Ovary (tissue), 9 donors: ENCODE data around the gene CCS. TPM values are rescaled to one million over a fixed set of nuclear protein-coding genes. Genes with fewer than 3 reads are reported as not detected.

ENCODE experiments used
- DNase-seq, 5 donors: peaks; one replicate each; pipeline ENCODE4 v3.0.0-alpha.2; 2019 to 2020
- H3K27ac ChIP-seq, 2 donors: fragments of 200-600 bp; one replicate each; pipeline versions ENCODE4 v1.5.1 to v1.8.0; 2019 to 2022
- H3K27me3 ChIP-seq: fragments of 200-600 bp; one replicate; pipeline ENCODE4 v1.8.0; 2022
- H3K36me3 ChIP-seq: fragments of 200-600 bp; sonication (generic); one replicate; pipeline ENCODE4 v1.5.1; 2019
- H3K4me1 ChIP-seq: one replicate; pipeline ENCODE4 v1.8.1; 2013; ENCODE audit warnings: mild to moderate bottlenecking, moderate library complexity; ENCODE audit not compliant: insufficient read depth
- H3K4me3 ChIP-seq: fragments of 200-600 bp; sonication (generic); one replicate; pipeline ENCODE4 v1.5.1; 2017
- H3K9me3 ChIP-seq, 2 donors: fragments of 200-600 bp in 1 of 2; sonication (generic) in 1 of 2; one replicate each; pipeline versions ENCODE4 v1.5.1 to v1.8.1; 2013 to 2019; ENCODE audit warnings: mild to moderate bottlenecking in 1 of 2, moderate library complexity in 1 of 2
- EP300 ChIP-seq: sonication (generic); formaldehyde crosslinking; IDR thresholded peaks from one replicate; pipeline ENCODE4 v1.6.1; 2017; ENCODE audit warnings: antibody characterized with exemption
- POLR2A ChIP-seq: fragments of 450-650 bp; IDR thresholded peaks from one replicate; pipeline ENCODE4 v1.6.1; 2017; ENCODE audit warnings: antibody characterized with exemption, mild to moderate bottlenecking, moderate library complexity
- WGBS, 3 donors: extraction: QIAGEN DNeasy Blood & Tissue Kit in 1 of 3; methylation state at CpG; one replicate each; pipeline versions ENCODE4 v1.1.5 to v1.1.7; 2013 to 2017; 5-methylcytosine and 5-hydroxymethylcytosine counted together
- intact Hi-C, 4 donors: fragments of 100-400 bp; cut with DNase I; formaldehyde crosslinking; loops; one replicate each; pipeline versions ENCODE4 v1.11.0 to v1.15.1; 2022 to 2023
- polyA plus RNA-seq, 2 donors: library from polyadenylated mRNA; stranded (reverse); fragments of 200-250 nt in 1 of 2; fragments of 350-450 nt in 1 of 2; fragmentation: Illumina TruSeq in 1 of 2; extraction: RNeasy Lipid Tissue Mini Kit (QIAGEN cat#74804) in 1 of 2; gene quantifications; one replicate each; pipeline ENCODE4 v1.2.3, GENCODE V29; 2013 to 2014
- small RNA-seq: library from RNA; depleted of rRNA; stranded (forward); fragments of <200 nt; gene quantifications from one replicate; pipeline ENCODE3, GENCODE V24; 2016
- total RNA-seq, 7 donors: library from RNA; depleted of rRNA in 2 of 7; stranded (reverse); fragments of >200 nt in 2 of 7; fragmentation: NEBNext Ultra II Directional in 3 of 7; extraction: Animal tissue kit (Norgen Biotek cat#: 25700) in 3 of 7; gene quantifications; one replicate each; pipeline versions ENCODE4 v1.1.0 to v1.2.4, GENCODE V29; 2016 to 2023
- TF ChIP-seq, protein P1 (sequence below), 3 donors: fragments of 450-650 bp in 2 of 3; fragments of 200-600 bp in 1 of 3; IDR thresholded peaks; one replicate each; pipeline versions ENCODE4 v1.5.1 to v1.8.0; 2016 to 2022; ENCODE audit warnings: antibody characterized with exemption in 3 of 3, mild to moderate bottlenecking in 1 of 3
- donor health status: DM: no; HTN: no; CAD: no; lungs with moderate emphysema.
- donor health status: DM: no; HTN: no; CAD: no.
- donor health status: Bipolar disorder and iron deficiency.
- donor health status: DM: yes; HTN: yes; CAD: no.
- donor health status: DM: no; HTN: no; CAD: no.
- donor health status: DM: yes; HTN: yes; CAD: no.

CCS gene
- total and polyA plus RNA-seq, 9 donors = 15.7 to 55.0 (median 49.1) TPM

- intact Hi-C loops = no loop called here
- 93 to 94% (median 93%) methylated on average over 2 of the region's 2 CpGs for WGBS, 3 donors
- TF ChIP-seq, protein P1, sequence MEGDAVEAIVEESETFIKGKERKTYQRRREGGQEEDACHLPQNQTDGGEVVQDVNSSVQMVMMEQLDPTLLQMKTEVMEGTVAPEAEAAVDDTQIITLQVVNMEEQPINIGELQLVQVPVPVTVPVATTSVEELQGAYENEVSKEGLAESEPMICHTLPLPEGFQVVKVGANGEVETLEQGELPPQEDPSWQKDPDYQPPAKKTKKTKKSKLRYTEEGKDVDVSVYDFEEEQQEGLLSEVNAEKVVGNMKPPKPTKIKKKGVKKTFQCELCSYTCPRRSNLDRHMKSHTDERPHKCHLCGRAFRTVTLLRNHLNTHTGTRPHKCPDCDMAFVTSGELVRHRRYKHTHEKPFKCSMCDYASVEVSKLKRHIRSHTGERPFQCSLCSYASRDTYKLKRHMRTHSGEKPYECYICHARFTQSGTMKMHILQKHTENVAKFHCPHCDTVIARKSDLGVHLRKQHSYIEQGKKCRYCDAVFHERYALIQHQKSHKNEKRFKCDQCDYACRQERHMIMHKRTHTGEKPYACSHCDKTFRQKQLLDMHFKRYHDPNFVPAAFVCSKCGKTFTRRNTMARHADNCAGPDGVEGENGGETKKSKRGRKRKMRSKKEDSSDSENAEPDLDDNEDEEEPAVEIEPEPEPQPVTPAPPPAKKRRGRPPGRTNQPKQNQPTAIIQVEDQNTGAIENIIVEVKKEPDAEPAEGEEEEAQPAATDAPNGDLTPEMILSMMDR (IDR thresholded peaks at IDR 0.05) = no peak
- TF ChIP-seq POLR2A (no peak), EP300 (no peak)
These were observed 58.0 kb downstream of the CCS start for GRCh38 chr11:66651016-66651415.

DNA sequence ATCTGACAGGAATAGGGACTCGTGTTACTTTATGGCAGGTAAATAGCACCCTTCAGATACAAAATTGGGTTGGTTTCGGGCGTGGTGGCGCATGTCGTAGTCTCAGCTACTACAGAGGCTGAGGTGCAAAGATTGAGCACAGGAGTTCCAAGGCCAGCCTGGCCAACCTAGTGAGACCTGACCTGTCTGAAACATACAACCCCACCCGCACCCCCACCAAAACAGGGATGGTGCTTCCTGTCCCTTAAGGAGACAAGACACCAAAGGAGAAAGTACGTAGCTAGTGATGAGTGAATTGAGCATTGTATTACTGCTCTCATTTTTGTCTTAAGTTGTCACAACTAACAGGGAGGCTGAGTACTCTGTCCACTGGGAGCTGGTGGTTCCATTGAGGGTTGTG is 59.7 kb downstream of the CCS start:
- no peak for DNase-seq
- no peaks in the 10 kb centered on the region for H3K4me1 ChIP-seq
- WGBS, 3 donors = 90 to 92% (median 92%) methylated on average over 7 of the region's 7 CpGs
- no peak overlapping the region for H3K4me3 ChIP-seq
- TF ChIP-seq, protein P1 (IDR thresholded peaks at IDR 0.05) = no peak
- TF ChIP-seq POLR2A = no peak
- TF ChIP-seq EP300 = no peak
- H3K27ac ChIP-seq = no peak overlapping the region
- no peaks in the 10 kb centered on the region for H3K27me3 ChIP-seq
- no peaks in the 10 kb centered on the region for H3K36me3 ChIP-seq
- intact Hi-C loops = no loop called here
- no peaks in the 10 kb centered on the region for H3K9me3 ChIP-seq

More at GRCh38 chr11:66651016-66651415, 58.0 kb downstream of the CCS start:
- no peaks in the 10 kb centered on the region for H3K36me3 ChIP-seq
- H3K4me3 ChIP-seq = no peak overlapping the region
- H3K9me3 ChIP-seq = no peaks in the 10 kb centered on the region
- no peak overlapping the region for H3K27ac ChIP-seq
- H3K4me1 ChIP-seq = peaks cover 2% of the 10 kb centered on the region
- DNase-seq = no peak
- H3K27me3 ChIP-seq = no peaks in the 10 kb centered on the region

GRCh38 chr11:66653123-66653522 is 60.1 kb downstream of the CCS start:
- no peaks in the 10 kb centered on the region for H3K27me3 ChIP-seq
- H3K36me3 ChIP-seq = no peaks in the 10 kb centered on the region
- no peak overlapping the region for H3K27ac ChIP-seq
- H3K9me3 ChIP-seq = no peaks in the 10 kb centered on the region
- WGBS, 3 donors = 86 to 90% (median 87%) methylated on average over 6 of the region's 6 CpGs
- TF ChIP-seq EP300 (no peak), POLR2A (no peak)
- TF ChIP-seq, protein P1 (IDR thresholded peaks at IDR 0.05) = no peak
- no peak overlapping the region for H3K4me3 ChIP-seq
- no peaks in the 10 kb centered on the region for H3K4me1 ChIP-seq
- intact Hi-C loops = no loop called here
- no peak for DNase-seq

Small RNAs within 50 kb of the gene (small RNA-seq; reads per million reads assigned to genes)
- not detected for gene RNU4-39P

Other genes with a start within 250 kb of the CCS start
- gene BRMS1, start 248.1 kb upstream of the CCS start, total RNA-seq = 10 to 100 TPM; 19.9 to 32.2 (median 23.4) TPM
- gene BRMS1, start 248.1 kb upstream of the CCS start, polyA plus RNA-seq = 10 to 100 TPM; 17.5 to 31.0 TPM
- 10 to 100 TPM; 30.7 to 44.9 (median 37.8) TPM for gene B4GAT1, start 245.6 kb upstream of the CCS start, total RNA-seq
- gene B4GAT1, start 245.6 kb upstream of the CCS start, polyA plus RNA-seq = 10 to 100 TPM; 53.2 to 54.2 TPM
- gene SLC29A2, start 221.4 kb upstream of the CCS start, total RNA-seq = 1 to 10 TPM in 4 of 7 donors, under 1 TPM in 3; 0.48 to 3.1 (median 1.3) TPM
- under 1 TPM; 0.70 to 0.71 TPM for gene SLC29A2, start 221.4 kb upstream of the CCS start, polyA plus RNA-seq
- 1 to 10 TPM in 1 of 7 donors, under 1 TPM in 4, not detected in 2; 0.07 to 3.3 (median 0.36) TPM for gene NPAS4, start 172.2 kb upstream of the CCS start, total RNA-seq
- gene NPAS4, start 172.2 kb upstream of the CCS start, polyA plus RNA-seq = under 1 TPM; 0.11 to 0.25 TPM
- gene MRPL11, start 154.3 kb upstream of the CCS start, total RNA-seq = 10 to 100 TPM; 30.9 to 53.5 (median 44.1) TPM
- gene MRPL11, start 154.3 kb upstream of the CCS start, polyA plus RNA-seq = 10 to 100 TPM; 38.9 to 41.4 TPM
- gene PELI3, start 126.3 kb upstream of the CCS start, total RNA-seq = 10 to 100 TPM; 13.9 to 29.6 (median 21.7) TPM
- 10 to 100 TPM in 1 of 2 donors, 1 to 10 TPM in 1; 7.6 to 18.5 TPM for gene PELI3, start 126.3 kb upstream of the CCS start, polyA plus RNA-seq
- gene DPP3, start 112.8 kb upstream of the CCS start, total RNA-seq = 10 to 100 TPM in 5 of 7 donors, 1 to 10 TPM in 2; 6.5 to 19.3 (median 13.1) TPM
- gene DPP3, start 112.8 kb upstream of the CCS start, polyA plus RNA-seq = 1 to 10 TPM; 8.2 TPM
- gene BBS1, start 82.5 kb upstream of the CCS start, total RNA-seq = 10 to 100 TPM; 54.7 to 78.3 (median 69.1) TPM
- 10 to 100 TPM; 33.8 to 41.6 TPM for gene BBS1, start 82.5 kb upstream of the CCS start, polyA plus RNA-seq
- 10 to 100 TPM in 2 of 7 donors, 1 to 10 TPM in 5; 5.1 to 14.5 (median 8.9) TPM for gene ZDHHC24, start 47.1 kb upstream of the CCS start, total RNA-seq
- gene ZDHHC24, start 47.1 kb upstream of the CCS start, polyA plus RNA-seq = 1 to 10 TPM; 6.3 to 9.1 TPM
- gene ACTN3, start 46.3 kb upstream of the CCS start, total RNA-seq = under 1 TPM in 5 of 7 donors, not detected in 2; 0.11 to 0.28 (median 0.25) TPM
- under 1 TPM in 1 of 2 donors, not detected in 1; 0.22 TPM for gene ACTN3, start 46.3 kb upstream of the CCS start, polyA plus RNA-seq
- 100 to 1,000 TPM in 5 of 7 donors, 10 to 100 TPM in 2; 52.6 to 188 (median 106) TPM for gene CTSF, start 24.6 kb upstream of the CCS start, total RNA-seq
- gene CTSF, start 24.6 kb upstream of the CCS start, polyA plus RNA-seq = 100 to 1,000 TPM; 177 to 222 TPM
- under 1 TPM; 0.33 to 0.60 (median 0.46) TPM for gene CCDC87, start 122 bp upstream of the CCS start, total RNA-seq
- under 1 TPM; 0.13 to 0.20 TPM for gene CCDC87, start 122 bp upstream of the CCS start, polyA plus RNA-seq
- 10 to 100 TPM; 36.5 to 89.6 (median 71.9) TPM for gene RBM14, start 23.4 kb downstream of the CCS start, total RNA-seq
- gene RBM14, start 23.4 kb downstream of the CCS start, polyA plus RNA-seq = 10 to 100 TPM; 28.9 to 35.4 TPM
- gene RBM4, start 45.5 kb downstream of the CCS start, total RNA-seq = 100 to 1,000 TPM in 5 of 7 donors, 10 to 100 TPM in 2; 64.0 to 142 (median 121) TPM
- 100 to 1,000 TPM; 117 to 177 TPM for gene RBM4, start 45.5 kb downstream of the CCS start, polyA plus RNA-seq
- gene RBM4B, start 84.7 kb downstream of the CCS start, total RNA-seq = 10 to 100 TPM; 16.1 to 34.4 (median 27.6) TPM
- 10 to 100 TPM; 33.8 to 46.2 TPM for gene RBM4B, start 84.7 kb downstream of the CCS start, polyA plus RNA-seq
- 10 to 100 TPM in 3 of 7 donors, 1 to 10 TPM in 4; 1.5 to 26.9 (median 8.8) TPM for gene SPTBN2, start 136.0 kb downstream of the CCS start, total RNA-seq
- 1 to 10 TPM; 1.4 to 1.9 TPM for gene SPTBN2, start 136.0 kb downstream of the CCS start, polyA plus RNA-seq